Measurements from ENCODE around the gene CLBA1.

Gene CLBA1

DNA sequence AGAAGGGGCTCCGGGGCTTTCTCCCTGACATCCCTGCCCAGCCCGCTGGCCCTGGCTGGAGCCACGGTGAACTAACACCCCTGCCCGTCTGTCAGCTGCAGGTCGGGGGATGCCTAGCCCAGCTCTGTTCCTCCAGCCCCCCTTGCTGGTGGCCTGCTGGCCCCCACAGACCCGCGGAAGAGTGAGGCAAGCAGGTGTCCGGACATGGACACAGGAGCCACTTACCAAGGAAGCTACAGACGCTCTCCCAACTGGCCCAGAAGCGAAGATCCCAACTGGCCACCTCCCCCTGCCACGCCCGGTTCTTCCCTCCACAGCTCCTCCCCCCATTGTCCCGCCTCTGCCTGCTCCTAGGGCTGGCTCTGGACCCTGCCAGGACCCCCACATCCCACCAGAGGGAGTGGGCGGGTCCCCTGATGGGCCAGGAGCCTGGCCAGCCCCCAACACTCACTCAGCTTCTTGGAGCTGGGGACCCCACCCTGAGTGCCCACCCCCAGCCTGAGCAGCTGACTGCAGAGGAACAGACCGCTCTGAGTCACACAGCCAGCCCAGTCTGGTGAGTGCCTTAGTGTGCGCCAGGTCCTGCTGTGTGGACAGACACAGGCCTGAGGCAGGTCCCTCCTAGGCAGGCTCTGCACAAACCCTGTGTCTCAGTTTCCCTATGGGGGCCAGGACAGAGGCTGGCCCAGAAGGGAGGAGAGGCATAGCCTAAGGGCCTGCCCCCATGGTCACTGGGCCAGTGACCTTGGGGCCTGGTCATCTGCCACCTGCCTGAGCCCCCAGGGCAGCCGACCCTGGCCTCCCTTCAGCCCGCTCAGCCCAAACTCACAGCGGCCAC lies 15.1 kb upstream of the CLBA1 start:
- peak in 1 of 2 donors; percentile 29 for DNase-seq

- DNase-seq, result no peak
Observed at GRCh38 chr14:104971447-104972240, 13.9 kb upstream of the CLBA1 start.

DNA sequence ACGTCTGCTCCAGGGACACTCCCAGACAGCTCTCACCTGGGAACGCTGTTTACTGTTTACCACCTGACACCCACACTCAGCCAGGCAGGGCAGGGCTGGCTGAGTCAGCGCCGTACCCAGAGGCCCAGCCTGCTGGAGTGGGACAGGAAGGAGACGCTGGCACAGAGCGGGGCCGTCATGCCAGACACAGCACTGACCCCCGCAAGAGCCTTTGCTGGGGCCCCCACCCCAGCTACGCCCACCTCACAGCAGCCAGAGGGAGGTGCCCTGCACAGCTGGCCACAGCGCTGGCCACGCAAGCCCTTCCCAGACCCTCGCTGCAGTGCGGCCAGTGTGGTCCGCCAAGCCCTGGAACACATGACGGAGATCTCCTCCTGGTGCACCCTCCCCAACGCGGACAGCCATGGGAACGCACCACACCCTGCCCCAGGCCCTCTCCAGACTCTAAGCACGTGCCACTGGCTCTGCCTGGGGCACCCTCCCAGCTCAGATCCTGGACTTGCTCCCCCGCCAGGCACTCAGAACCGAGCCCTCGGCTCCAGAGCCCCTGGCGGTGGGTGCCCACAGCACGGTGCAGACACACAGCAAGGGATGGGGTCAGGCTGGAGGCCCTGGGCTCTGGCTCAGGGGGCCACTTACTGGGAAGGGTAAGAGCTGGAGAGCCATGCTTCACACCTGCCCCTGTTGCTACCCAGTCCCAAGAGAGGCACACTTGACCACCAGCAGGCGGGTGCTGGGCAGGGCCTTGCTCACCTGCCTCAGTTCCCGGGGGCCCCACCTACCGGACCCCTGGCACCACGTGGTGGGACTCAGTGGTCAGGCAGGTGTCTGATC lies 13.1 kb upstream of the CLBA1 start:
- DNase-seq, result no peak

DNA sequence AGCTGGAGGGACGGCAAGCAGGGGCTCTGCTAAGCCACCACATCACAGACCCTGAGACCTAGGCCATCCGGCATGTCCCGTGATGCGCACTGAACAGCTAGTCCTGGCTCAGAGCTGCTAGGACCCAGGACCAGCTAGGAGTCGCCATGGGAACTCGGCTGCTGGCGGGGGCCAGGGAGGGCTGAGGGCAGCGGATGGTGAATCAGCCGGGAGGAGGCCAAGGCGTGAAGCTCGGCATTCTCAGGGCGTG lies 12.5 kb upstream of the CLBA1 start:
- no peak for DNase-seq

DNA sequence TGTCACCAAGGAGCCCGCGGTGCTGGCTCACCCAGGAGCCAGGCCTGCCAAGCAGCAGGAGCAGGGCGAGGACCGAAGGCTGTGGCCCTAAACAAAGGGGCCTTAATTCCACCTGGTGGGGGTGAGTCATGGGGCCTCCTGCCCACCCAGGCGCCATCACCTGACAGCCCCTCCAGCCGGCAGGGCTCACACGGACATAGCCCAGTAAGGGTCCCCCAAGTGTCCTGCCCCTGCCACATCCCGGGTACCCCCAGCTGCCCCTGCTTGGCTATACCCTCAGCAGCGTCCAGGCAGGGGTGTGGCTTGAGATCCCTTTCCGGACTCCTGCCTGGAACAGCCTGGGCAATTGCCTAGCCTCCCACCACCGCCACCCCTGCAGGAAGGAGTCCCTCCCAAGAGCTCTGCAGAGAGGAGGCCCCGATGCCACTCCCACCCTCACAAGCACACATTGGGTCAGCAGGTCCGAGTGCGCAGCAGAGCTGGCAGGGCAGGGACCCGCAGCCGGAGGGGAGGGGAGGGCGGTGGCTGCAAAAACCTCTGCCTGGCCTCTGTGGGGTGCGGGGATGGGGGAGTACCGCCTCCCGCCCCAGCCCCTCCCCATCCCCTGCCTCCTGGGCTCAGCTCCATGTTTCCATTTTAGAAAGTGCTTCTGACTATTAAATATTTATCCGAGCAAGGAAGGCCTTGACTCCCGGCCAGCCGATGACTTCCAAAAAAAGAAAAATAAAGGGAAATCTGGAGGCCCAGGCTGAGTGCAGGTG lies 12.0 kb upstream of the CLBA1 start:
- no peak for DNase-seq

GRCh38 chr14:104974146-104974541 lies 11.4 kb upstream of the CLBA1 start:
- DNase-seq, result no peak

DNA sequence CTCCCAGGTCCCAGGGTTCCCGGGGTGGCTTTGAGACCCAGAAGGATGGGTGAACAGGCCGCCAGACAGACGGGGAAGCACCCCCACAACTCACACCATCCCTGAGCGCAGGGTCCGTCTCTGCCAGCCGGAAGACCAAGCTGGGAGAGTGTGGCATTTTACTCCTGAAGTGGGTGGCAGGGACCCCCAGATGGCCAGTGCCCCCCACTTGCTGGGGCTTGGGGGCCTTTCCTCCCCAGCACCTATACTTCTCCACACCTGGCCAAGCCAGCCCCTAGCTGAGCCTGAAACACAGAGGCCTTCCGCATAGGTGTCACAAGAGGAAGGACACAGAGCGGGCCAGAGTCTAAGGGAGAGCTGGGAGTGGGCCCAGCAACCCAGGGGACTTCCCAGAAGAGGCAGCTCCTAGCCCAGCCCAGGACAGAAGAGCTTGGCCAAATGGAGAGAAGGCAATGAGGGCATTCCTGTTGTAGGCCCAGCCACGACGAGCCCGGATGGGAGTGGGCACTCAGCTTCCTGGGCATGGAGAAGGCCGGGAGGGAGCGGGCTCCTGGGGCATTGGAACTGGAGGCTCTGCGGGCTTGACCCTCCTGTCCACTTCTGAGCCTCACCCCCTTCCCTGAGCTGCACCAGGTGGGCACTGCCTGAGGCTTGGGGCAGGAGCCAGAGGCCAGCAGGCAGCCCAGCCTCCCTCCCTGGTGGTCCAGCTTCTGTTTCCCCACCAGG lies 10.8 kb upstream of the CLBA1 start:
- no peak for DNase-seq

- DNase-seq, result peak in 1 of 2 donors; percentile 8
Observed at GRCh38 chr14:104975481-104976197, 9.9 kb upstream of the CLBA1 start.

GRCh38 chr14:104976198-104977007 lies 9.2 kb upstream of the CLBA1 start:
- peak; percentile 66 to 92 for DNase-seq

DNA sequence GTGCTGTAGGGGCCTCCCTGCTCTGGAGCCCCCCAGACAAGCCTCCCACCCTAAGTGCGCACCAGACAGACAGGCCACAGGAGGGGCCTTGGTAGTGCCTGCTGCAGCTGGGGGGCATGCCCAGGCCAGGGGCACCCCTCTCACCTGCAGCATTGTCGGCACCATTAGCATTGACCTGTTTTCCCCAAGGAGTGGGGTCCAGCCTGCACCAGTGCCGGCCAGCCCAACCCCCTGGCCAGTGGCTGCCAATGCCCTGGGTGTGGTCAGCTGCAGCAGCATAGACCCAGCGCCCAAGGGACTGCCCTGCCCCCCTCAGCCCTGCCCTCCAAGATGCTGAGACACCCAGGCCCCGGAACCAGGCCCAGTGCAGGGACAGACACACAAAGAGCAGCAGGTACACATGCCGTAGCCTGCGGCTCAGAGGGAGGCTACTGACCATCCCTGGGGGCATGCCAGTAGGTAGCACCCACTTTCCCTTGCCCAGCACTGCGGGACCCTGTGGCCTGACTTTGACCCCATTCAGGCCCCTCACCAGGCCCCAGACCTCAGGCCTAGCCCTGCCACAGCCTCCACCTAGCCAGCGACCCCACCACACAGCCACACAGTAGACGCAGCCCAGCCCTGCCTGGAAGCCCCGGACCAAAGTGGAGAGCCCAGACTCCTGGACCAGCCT lies 8.4 kb upstream of the CLBA1 start:
- DNase-seq, result no peak

DNA sequence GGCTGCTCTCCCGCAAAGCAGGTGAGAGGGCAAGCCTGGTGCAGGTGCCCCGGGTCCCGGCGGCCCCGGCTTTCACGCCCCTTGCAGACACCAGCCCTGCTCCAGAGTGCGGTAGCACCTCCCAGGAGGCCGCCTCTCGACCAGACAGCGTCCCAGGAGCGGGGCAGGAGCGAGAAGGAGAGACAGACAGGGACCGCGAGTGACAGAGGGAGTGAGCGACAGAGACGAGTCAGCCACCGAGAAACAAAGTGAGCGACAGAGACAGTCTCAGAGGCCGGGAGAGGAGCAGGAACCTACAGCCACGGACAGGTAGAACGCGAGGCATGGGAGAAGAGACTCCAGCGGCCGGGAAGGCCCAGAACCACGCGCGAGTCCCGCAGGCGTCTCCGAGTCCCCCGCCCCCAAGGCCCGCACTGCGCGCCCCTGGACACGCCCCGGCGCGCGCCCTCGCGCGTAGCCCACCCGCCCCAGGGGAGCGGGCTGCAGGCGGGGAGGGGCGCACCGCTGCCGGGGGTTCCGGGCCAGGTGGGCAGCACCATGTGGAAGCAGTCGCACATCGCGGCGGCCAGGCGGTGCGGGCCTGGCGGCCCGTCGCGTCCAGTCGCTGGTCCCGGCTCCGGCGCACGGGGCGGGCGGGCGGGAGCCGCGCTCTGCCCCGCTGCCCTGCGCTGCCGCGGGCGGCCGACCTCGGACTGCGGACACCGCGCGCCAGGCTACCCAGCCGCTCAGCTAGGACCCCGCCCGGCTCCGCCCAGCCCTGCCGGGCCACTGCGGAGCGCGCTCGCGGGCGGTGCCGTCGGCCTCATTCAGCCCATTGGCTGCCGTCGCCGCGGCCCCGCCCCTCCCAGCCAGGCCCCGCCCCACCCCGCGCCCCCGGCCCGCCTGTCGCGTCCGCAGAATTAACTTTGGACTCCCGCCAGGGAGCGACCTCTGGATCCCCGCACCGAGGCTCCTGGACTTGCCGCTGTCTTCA lies 7.6 kb upstream of the CLBA1 start, which contains the start of gene AHNAK2:
AHNAK2 (minus strand) TSS at position 694 of the 973 bp plus-strand sequence; CDS start at position 557, 137 bp downstream.
- peak; percentile 62 to 69 for DNase-seq

DNA sequence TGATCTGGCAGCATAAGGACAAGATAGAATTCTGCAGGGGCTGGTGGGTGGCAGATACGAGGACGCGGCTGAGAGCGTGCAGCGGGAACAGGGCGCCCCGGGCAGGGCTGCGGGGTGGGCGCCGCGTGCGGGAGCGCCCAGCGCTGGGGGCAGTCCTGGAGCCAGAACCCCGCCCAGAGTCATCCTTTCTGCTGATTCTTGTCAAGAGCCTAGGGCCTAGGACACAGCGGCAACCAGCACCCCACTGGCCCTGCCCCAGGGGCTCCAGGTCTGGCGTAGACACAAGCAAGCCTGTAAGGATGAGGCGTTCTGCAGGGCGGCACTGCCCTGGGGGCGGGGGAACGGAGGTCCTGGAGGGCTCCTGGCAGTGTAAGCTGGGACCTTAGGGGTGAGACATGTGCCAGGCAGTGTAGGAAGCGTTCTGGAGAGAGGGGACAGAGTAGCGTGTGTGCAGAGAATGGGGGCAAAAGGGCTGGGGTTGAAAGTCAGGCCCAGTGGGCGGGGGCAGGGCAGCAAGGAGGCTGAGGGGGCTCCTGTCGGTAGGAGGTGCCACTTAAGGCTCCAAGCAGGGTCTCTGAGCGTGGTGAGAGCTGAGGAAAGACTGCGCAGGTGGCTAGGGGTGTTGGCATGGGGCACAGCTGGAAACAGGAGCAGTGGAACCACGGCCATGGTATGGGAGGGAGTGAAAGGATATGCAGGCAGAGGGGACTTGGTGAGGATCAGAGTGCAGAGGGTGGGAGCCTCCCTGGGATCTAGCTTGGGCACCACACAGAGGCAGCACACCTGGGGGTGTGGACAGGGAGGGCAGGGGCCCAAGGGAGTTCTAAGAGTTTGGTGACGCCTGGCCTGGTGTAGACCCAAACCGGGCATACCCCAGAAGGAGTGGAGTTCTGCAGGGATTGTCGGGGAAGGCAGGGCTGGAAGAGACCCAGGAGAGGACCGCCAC lies 6.6 kb upstream of the CLBA1 start:
- DNase-seq, result no peak

DNA sequence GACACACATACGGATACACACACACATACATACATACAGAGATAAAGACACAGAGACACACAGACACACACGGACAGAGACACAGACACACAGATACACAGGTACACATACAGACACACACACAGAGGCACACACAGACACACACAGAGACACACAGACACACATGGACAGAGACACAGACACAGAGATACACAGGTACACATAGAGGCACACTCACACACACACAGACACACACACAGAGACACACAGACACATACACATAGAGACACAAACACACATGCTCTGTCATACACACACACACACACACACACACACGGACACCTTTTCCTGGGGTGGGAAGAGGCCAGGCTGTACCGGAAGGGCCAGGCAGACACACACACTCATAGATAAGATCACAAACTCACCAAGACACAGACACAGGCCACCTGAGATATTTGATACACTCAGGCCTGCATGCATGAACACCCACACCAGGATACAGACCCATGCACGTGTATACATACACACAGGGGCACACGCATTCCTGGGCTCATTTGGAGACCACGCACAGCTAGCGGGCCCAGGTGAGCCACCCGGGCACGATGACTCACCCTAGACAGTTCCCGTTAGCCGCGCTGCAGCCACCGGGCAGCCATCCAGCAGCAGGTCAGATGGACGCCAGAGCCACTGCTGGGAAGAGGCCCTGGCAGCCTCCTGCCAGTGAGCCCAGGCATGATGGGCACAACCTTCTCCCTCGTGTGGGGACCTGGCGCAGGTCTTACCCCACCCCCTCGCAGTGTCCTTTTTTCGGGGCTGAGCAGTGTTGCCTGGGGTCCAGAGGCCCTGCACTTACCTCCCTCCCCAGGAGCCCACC lies 5.6 kb upstream of the CLBA1 start:
- DNase-seq, result no peak

DNA sequence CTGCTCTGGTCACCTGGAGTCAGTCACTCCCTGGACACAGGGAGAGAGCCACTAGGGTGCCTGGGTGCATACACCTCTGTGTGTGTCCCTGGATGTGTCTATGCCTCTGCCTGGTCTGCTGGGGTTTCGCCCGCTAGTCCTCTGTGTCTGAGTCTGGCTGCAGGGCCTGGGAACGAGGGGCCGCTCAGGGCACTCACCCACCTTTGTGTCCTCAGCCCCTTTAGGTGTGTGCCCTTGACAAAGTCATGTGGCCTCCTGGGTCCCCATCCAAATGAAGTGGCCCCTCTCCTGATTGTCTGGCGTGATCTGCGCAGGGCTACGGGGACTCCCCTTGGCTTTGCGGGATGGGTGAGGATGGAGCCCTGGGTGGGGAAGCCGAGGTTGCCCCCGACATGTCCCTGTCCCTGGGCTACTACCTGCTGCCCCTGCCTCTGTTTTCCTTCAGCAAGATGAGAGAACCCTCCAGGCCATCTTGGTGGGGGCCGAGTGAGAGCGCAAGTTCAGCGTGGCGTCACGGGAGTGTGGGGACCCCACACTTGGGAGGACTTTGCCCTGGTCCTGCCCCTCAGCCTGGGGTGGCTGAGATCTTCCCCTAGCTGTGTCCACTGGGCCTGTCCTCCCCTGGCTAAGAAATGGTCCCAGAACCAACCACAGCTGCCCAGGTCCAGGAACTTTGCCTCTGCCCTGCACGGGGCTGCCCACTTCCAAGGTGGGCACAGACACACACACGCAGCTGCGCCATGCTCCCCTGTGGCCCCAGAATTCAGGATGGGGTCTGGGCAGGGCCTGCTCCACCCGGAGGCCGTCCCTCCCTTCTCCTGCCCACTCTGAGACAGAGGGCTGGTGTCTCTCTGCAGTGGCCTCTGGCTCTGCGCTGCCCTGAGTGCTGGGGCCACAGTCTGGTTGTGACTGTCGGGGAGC lies 4.7 kb upstream of the CLBA1 start:
- no peak for DNase-seq
